ENCODE measurements around the gene HSPA12A. TPM values are rescaled to one million over a fixed set of nuclear protein-coding genes. Genes with fewer than 3 reads are reported as not detected.

HSPA12A gene
- total RNA-seq, 4 donors from 2014 or later = 2.6 to 15.7 (median 6.8) TPM

DNA sequence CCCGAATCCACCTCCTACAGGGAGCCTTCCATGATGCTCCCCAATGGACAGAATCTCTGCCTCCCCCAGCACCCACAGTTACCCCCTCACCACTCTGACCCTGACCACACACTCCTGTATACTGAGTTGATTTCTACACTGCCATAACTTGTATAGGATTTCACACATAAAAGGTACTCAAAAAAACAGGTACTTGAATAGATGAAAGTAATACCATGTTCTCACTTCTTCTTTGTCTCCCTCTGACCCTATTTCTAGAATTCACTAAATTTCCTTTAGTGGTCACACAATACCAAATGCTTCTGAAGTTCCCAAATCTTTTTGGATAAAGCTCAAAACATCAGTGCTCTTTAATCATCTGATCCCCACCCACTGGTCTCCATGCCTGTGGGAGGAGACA lies 45.4 kb downstream of the HSPA12A start:
- Histone ChIP-seq H3K9me3 (no peaks in the 10 kb centered on the region), H3K27me3 (no peaks in the 10 kb centered on the region), H3K27ac (no peak overlapping the region), H3K4me3 (no peak overlapping the region), H3K36me3 (no peaks in the 10 kb centered on the region), H3K4me1 (no peaks in the 10 kb centered on the region)
- DNase-seq = no peak
- TF ChIP-seq, protein P1, sequence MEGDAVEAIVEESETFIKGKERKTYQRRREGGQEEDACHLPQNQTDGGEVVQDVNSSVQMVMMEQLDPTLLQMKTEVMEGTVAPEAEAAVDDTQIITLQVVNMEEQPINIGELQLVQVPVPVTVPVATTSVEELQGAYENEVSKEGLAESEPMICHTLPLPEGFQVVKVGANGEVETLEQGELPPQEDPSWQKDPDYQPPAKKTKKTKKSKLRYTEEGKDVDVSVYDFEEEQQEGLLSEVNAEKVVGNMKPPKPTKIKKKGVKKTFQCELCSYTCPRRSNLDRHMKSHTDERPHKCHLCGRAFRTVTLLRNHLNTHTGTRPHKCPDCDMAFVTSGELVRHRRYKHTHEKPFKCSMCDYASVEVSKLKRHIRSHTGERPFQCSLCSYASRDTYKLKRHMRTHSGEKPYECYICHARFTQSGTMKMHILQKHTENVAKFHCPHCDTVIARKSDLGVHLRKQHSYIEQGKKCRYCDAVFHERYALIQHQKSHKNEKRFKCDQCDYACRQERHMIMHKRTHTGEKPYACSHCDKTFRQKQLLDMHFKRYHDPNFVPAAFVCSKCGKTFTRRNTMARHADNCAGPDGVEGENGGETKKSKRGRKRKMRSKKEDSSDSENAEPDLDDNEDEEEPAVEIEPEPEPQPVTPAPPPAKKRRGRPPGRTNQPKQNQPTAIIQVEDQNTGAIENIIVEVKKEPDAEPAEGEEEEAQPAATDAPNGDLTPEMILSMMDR (IDR thresholded peaks at IDR 0.05) = no peak
- TF ChIP-seq POLR2A (IDR thresholded peaks at IDR 0.05) = no peak

DNA sequence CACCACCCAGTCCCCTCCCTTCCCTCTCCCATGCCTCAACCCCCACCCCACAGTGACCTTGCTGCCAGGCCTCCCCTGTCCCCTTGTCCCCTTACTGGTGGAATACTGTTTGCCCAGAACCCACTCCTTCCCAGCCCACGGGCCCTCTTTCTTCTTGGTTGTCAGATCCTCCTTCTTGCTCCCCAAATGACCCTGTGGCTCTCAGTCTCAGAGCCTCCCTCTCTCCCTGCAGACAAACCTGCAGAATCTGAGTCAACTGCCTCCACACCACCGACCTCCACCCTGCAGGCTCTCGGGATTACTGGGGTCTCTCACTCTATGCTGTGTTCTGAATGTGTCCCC lies 47.5 kb downstream of the HSPA12A start:
- Histone ChIP-seq H3K27ac (no peak overlapping the region), H3K4me1 (no peaks in the 10 kb centered on the region), H3K27me3 (no peaks in the 10 kb centered on the region), H3K4me3 (no peak overlapping the region), H3K9me3 (no peaks in the 10 kb centered on the region), H3K36me3 (no peaks in the 10 kb centered on the region)
- no peak for DNase-seq
- TF ChIP-seq POLR2A (IDR thresholded peaks at IDR 0.05) = no peak
- TF ChIP-seq, protein P1 (IDR thresholded peaks at IDR 0.05) = no peak

DNA sequence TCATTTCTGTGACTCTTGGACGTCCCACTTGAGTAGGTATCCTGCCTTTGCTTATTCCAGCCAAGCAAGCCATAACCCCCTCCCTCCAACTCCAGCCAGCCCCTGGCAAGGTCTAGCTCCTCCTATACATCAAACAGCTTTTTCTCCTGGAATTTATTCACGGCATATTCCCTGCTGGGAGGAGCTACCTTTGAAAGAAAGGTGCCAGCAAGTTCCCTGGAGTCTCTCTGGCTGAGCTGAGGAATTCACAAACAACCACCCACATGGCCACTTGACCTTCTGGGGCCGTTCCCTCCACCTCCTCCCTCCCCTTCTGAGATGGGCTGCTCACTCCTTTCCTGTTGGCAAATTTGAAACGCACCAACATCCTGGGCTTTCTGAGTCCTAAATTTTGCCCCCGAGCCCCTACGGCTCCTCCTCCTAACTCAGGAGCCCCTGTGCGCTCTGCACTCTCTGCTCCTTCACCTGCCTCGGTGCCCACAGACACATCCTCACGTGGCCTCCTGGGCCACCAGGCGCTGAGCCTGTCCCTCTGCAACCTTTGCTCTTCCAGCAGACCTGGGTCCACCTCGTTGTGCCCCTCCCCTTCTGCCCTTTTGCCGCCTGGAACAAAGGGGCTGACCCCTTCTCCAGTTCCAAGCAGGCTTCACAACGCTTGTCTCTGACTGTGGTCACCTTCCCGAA lies 48.0 kb downstream of the HSPA12A start:
- Histone ChIP-seq H3K9me3 (no peaks in the 10 kb centered on the region), H3K36me3 (no peaks in the 10 kb centered on the region), H3K27ac (no peak overlapping the region), H3K4me1 (no peaks in the 10 kb centered on the region), H3K4me3 (no peak overlapping the region), H3K27me3 (no peaks in the 10 kb centered on the region)
- no peak for DNase-seq
- TF ChIP-seq, protein P1 (IDR thresholded peaks at IDR 0.05) = no peak
- no peak for TF ChIP-seq POLR2A (IDR thresholded peaks at IDR 0.05)

DNA sequence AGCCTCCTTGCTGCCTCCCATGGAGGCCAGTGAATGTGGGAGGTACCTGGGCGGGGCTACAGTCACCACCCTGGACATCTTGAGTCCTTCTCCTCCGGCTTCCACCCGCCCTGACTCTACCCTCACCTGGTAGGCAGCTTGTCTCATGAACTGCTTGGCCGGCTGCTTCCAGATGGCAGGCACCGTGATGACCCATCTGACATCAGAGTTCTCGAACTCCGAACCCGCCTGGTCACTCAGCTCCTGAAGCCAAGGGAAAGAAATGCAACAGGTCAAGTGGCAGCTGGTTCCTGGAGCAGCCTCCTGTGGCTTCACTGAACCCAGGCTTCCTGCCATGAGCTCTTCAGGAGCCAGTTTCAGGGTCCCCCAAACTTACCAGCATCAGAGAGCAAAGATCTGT lies 50.1 kb downstream of the HSPA12A start:
- DNase-seq = no peak
- H3K36me3 ChIP-seq = no peaks in the 10 kb centered on the region
- no peak overlapping the region for H3K27ac ChIP-seq
- no peaks in the 10 kb centered on the region for H3K9me3 ChIP-seq
- TF ChIP-seq POLR2A (IDR thresholded peaks at IDR 0.05) = no peak
- TF ChIP-seq, protein P1 (IDR thresholded peaks at IDR 0.05) = no peak
- H3K4me1 ChIP-seq = no peaks in the 10 kb centered on the region
- H3K27me3 ChIP-seq = no peaks in the 10 kb centered on the region
- no peak overlapping the region for H3K4me3 ChIP-seq

DNA sequence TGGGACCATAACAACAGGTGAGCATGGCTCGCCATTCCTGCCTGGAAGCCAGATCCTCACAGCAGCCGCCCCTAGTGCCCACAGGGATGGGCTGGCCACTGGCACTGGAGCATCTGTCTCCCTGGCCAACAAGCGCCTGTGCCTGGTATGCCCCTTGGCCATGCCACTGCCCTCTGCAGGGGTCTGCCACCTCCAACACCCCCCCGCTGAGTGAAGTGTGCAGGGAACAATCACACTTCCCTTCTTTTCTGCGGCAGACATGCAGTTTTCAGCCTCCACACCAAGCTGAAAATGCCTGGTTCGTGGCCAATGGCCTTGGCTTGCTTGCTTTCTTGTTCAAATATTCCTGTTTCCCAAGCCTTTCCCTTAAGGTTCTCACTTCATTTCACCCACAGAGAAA lies 50.7 kb downstream of the HSPA12A start:
- no peak for TF ChIP-seq POLR2A (IDR thresholded peaks at IDR 0.05)
- TF ChIP-seq, protein P1 (IDR thresholded peaks at IDR 0.05) = no peak
- no peaks in the 10 kb centered on the region for H3K4me1 ChIP-seq
- no peak overlapping the region for H3K4me3 ChIP-seq
- H3K27me3 ChIP-seq = no peaks in the 10 kb centered on the region
- H3K27ac ChIP-seq = no peak overlapping the region
- no peaks in the 10 kb centered on the region for H3K36me3 ChIP-seq
- no peaks in the 10 kb centered on the region for H3K9me3 ChIP-seq
- DNase-seq = no peak

Measured in Peyer's patch (tissue), 4 donors.